CD1c-positive myeloid dendritic cell (primary cell): ENCODE data around the gene ANKRD44.
A peak's percentile ranks its signal among the peaks of the same experiment; 100 is the strongest.

Experiments used
- DNase-seq: peaks from one replicate; pipeline ENCODE4 v3.0.0-alpha.2; 2016; ENCODE audit errors: extremely low spot score

The ANKRD44 gene

DNA sequence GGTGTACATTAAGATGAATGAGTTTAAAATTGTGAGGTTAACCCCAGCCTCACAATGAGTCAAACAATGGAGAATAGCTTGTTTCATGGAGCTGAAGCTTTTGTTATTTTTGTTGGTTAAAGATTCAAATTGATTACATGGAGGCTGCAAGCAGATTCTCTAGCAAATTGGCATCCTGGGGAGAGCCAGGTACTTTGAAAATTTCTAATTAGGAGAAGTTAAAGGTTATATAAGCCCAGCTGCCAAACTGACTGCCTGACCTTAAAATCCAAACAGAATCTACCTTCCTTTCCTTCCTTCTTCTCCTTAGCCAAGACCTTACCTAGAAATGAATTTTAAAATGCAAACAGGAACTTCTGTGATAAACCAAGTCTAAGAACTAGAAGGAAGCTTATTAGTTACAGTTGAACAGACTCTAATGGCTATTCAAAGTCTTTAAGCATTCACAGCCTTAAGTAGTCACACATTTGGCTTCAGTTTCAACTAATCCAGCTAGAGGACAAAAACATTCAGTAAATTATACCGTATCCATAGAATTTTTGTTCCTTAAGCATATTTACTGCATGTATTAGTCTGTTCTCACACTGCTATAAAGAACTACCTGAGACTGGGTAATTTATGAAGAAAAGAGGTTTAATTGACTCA is 352.6 kb downstream of the ANKRD44 start:
- no peak for DNase-seq

GRCh38 chr2:196957442-196957841 is 353.1 kb downstream of the ANKRD44 start:
- no peak for DNase-seq

DNA sequence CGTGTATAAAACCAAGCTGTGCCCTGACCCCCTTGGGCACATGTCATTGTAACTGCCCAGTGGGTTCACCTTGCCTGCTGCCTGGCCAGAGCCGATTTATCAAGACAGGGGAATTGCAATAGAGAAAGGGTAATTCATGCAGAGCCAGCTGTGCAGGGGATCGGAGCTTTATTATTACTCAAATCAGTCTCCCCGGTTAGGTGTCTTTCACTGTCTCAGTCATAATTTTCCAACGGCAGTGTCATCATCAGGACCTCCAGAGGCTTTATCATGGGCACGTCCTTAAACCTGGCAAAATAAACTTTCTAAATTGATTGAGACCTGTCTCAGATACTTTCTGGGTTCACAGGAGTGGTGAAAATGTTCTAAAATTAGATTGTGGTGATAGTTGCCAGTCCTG is 354.5 kb downstream of the ANKRD44 start:
- no peak for DNase-seq

- no peak for DNase-seq
Measured at GRCh38 chr2:196955036-196955435, 355.5 kb downstream of the ANKRD44 start.

DNA sequence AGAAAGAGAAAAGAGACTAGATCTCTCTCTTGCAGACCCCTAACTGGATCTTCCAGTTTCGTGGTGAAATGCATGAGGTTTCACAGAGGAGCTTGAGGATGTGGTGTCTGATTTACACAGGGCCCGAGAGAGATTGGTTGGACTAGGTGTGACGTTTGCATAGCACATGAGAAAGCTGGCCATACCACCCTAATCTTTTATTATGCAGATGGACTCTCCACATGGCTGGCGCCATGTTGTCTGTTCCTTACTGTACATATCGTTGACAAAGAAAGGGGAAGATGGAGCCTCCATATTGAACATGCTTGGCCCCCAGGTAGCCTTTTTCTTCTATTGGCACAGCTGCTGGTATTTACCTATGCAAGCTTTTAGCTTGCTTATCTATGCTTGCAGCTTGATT is 356.6 kb downstream of the ANKRD44 start:
- no peak for DNase-seq

DNA sequence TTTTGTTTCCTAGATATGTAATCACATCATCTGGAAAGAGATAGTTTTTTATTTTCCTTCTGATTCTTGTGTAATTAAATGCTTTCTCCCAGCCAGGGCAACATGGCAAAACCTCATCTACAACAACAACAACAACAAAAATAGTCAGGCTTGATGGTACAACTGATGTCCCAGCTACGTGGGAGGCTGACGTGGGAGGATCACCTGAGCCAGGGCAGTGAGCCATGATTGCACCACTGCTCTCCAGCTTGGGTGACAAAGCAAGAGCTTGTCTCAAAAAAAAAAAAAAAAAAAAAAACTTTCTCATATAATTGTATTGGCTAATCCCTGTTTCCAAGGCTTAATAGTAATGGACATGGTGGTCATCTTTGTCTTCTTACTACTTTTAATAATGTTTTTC is 357.6 kb downstream of the ANKRD44 start:
- DNase-seq: no peak

DNA sequence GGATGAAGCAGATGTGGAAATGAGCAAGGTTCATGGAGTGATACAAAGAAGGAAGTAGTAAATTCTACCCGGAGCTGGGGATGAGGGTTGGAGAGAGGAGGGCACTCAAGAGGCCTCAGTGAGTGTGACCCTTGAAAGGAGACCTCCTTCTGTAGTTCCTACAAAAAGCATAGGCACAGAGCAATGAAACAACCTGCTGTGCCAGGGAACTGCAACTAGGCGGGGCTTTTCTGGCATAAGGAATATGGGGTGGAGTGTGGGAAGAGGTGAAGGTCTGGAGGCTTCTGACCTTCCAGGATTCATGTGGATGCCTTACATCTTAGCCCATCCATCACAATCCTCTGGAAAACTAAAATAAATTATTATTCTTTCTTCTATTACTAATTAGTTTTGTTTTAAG is 358.6 kb downstream of the ANKRD44 start:
- no peak for DNase-seq

GRCh38 chr2:196949116-196949515 is 361.5 kb downstream of the ANKRD44 start:
- no peak for DNase-seq

GRCh38 chr2:196944570-196944969 is 366.0 kb downstream of the ANKRD44 start:
- peak; percentile 43 for DNase-seq

DNA sequence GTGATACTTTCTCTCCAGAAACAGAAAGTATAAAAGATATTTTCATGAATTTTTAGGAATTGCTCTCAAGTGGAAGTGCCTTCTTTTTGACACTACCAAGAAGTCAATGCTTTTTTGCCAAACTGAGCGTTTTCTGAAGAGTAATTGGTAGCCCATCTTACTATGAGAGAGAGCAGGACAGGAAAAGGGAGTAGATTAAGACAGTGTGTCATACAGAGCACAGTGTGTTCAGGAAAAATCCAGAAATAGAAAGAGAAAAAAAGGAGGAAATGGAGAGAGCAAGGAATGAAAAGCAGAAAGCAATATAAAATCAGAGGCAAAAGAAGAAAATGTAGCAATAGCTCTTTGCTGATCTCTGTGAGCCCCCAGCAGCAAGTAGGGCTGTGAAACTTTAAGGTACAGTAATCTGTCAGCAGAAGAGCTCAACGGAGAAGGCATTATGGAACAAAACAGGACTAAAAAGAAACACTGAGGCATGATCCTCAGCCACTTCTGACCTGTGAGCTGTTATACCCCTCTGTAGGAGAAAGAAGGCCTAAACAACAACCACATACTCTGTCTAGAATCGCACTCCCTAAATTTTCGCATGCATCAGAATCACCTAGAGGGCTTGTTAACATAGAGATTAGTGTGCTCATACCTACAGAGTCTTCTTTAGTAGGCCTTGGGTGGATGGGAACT is 369.0 kb downstream of the ANKRD44 start:
- no peak for DNase-seq

GRCh38 chr2:196939371-196939770 is 371.2 kb downstream of the ANKRD44 start:
- DNase-seq: no peak
